A673 (cell line): ENCODE measurements around the gene CFAP57.

Source experiments
- EZH2 ChIP-seq: fragments of 200-600 bp; sonication (generic); IDR thresholded peaks from 2 replicates; pipeline ENCODE4 v1.6.1; 2017; ENCODE audit warnings: borderline replicate concordance, low read depth, mild to moderate bottlenecking, mixed read lengths, antibody characterized with exemption, low read length; ENCODE audit not compliant: poor library complexity, severe bottlenecking
- TF ChIP-seq, protein P1 (sequence below): fragments of 300-800, 200-600 bp; sonication (generic); conservative IDR thresholded peaks from 2 replicates; pipeline ENCODE4 v1.5.1; 2017; ENCODE audit warnings: low read depth, mild to moderate bottlenecking, antibody characterized with exemption, low read length, moderate library complexity, mixed read lengths

GRCh38 chr1:43229826-43230780 lies 58.0 kb downstream of the CFAP57 start:
- TF ChIP-seq, protein P1, sequence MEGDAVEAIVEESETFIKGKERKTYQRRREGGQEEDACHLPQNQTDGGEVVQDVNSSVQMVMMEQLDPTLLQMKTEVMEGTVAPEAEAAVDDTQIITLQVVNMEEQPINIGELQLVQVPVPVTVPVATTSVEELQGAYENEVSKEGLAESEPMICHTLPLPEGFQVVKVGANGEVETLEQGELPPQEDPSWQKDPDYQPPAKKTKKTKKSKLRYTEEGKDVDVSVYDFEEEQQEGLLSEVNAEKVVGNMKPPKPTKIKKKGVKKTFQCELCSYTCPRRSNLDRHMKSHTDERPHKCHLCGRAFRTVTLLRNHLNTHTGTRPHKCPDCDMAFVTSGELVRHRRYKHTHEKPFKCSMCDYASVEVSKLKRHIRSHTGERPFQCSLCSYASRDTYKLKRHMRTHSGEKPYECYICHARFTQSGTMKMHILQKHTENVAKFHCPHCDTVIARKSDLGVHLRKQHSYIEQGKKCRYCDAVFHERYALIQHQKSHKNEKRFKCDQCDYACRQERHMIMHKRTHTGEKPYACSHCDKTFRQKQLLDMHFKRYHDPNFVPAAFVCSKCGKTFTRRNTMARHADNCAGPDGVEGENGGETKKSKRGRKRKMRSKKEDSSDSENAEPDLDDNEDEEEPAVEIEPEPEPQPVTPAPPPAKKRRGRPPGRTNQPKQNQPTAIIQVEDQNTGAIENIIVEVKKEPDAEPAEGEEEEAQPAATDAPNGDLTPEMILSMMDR, result no peak
- no peak for TF ChIP-seq EZH2
